H7 (cell line): ENCODE data around the gene APOD. TPM values are rescaled to one million over a fixed set of nuclear protein-coding genes. Genes with fewer than 3 reads are reported as not detected.
"Not testable (repeated sequence)": the region's sequence is repeated elsewhere in the genome, so short reads cannot be mapped to it uniquely, and the experiment has no call there.

Source experiments
- DNase-seq: peaks from one replicate; pipeline ENCODE4 v3.0.0; 2012
- H3K27me3 ChIP-seq: 2 replicates; pipeline ENCODE4 v1.6.0; 2011; ENCODE audit warnings: mild to moderate bottlenecking, low read length; ENCODE audit not compliant: control insufficient read depth, insufficient read depth
- H3K36me3 ChIP-seq: replicated peaks from 2 replicates; pipeline ENCODE4 v1.5.1; 2011; ENCODE audit warnings: low read length; ENCODE audit not compliant: control insufficient read depth, insufficient read depth
- H3K4me3 ChIP-seq: 2 replicates; pipeline ENCODE4 v1.5.1; 2011; ENCODE audit warnings: low read depth, mild to moderate bottlenecking, control low read depth, low read length, moderate library complexity; ENCODE audit not compliant: insufficient read depth
- total RNA-seq: library from RNA; depleted of rRNA; stranded (reverse); fragments of >200 nt; shearing (Covaris generic); gene quantifications from 2 replicates; pipeline ENCODE4 v1.2.3, GENCODE V29; 2014; rRNA removed

The APOD gene
- total RNA-seq, result not detected in 2 replicates

GRCh38 chr3:195583831-195584542 is at the start of gene APOD:
Gene APOD, minus strand, starts transcription at chr3:195583940. Its CDS starts 4,479 bp downstream, at chr3:195579461.
- DNase-seq, result no peak
- no peak within 1 kb of the TSS for H3K4me3 ChIP-seq
- no peaks in the 10 kb centered on the region for H3K27me3 ChIP-seq
- no peaks in the 10 kb centered on the region for H3K36me3 ChIP-seq

GRCh38 chr3:195633351-195633750 is 49.6 kb upstream of the APOD start:
- not testable (repeated sequence) for H3K27me3 ChIP-seq, H3K4me3 ChIP-seq, H3K36me3 ChIP-seq, DNase-seq

- not testable (repeated sequence) for H3K4me3 ChIP-seq, H3K36me3 ChIP-seq, H3K27me3 ChIP-seq
- peak; percentile 39 for DNase-seq
Measured at GRCh38 chr3:195632501-195633185, 48.9 kb upstream of the APOD start.

GRCh38 chr3:195632046-195632445 is 48.3 kb upstream of the APOD start:
- not testable (repeated sequence) for H3K27me3 ChIP-seq, H3K36me3 ChIP-seq, DNase-seq, H3K4me3 ChIP-seq

GRCh38 chr3:195630938-195631495 is 47.3 kb upstream of the APOD start:
- not testable (repeated sequence) for H3K36me3 ChIP-seq, H3K27me3 ChIP-seq, H3K4me3 ChIP-seq
- DNase-seq, result peak; percentile 19

GRCh38 chr3:195630086-195630917 is 46.6 kb upstream of the APOD start:
- H3K36me3 ChIP-seq, H3K4me3 ChIP-seq, H3K27me3 ChIP-seq: not testable (repeated sequence)
- peak; percentile 12 for DNase-seq

- not testable (repeated sequence) for DNase-seq, H3K4me3 ChIP-seq, H3K36me3 ChIP-seq, H3K27me3 ChIP-seq
Measured at GRCh38 chr3:195629682-195630081, 45.9 kb upstream of the APOD start.

GRCh38 chr3:195628386-195628920 is 44.7 kb upstream of the APOD start:
- not testable (repeated sequence) for H3K36me3 ChIP-seq, H3K27me3 ChIP-seq, H3K4me3 ChIP-seq
- DNase-seq, result peak; percentile 21

- H3K27me3 ChIP-seq, result not testable (repeated sequence)
Measured at GRCh38 chr3:195627515-195628385, 44.0 kb upstream of the APOD start.

GRCh38 chr3:195624603-195625560 is 41.1 kb upstream of the APOD start:
- DNase-seq, H3K27me3 ChIP-seq, H3K36me3 ChIP-seq: not testable (repeated sequence)
- H3K4me3 ChIP-seq, result peak overlapping the region; percentile 6; the same call in 1 of the 2 replicates

More at GRCh38 chr3:195627515-195628385, 44.0 kb upstream of the APOD start:
- not testable (repeated sequence) for H3K4me3 ChIP-seq, H3K36me3 ChIP-seq
- DNase-seq, result peak; percentile 52

- not testable (repeated sequence) for H3K4me3 ChIP-seq, H3K27me3 ChIP-seq, H3K36me3 ChIP-seq, DNase-seq
Measured at GRCh38 chr3:195624171-195624570, 40.4 kb upstream of the APOD start.

GRCh38 chr3:195623217-195623965 is 39.7 kb upstream of the APOD start:
- peak; percentile 51 for DNase-seq
- not testable (repeated sequence) for H3K4me3 ChIP-seq, H3K27me3 ChIP-seq

More at GRCh38 chr3:195623217-195623965, 39.7 kb upstream of the APOD start:
- not testable (repeated sequence) for H3K36me3 ChIP-seq
